ENCODE data around the gene DCAF8.

DCAF8 gene

DNA sequence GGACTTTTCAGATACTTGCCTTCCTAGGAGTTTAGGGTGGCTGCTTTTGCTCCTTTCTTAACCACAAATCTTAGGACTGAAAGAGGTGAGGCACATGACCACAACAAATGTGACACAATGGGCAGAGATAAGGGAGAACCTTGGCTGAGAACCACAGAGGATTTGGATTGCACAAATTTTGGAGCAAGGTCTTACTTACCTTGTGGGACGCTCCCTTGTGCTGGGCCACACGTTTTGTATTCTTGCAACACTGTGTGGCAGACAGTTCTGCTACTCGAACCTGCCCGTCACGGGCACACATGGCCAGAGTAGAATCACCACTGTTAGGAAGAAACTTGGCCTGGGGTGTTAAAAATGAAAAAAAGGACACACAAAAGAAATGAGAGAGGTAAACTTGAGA, 23.9 kb downstream of the DCAF8 start:
- TF ChIP-seq, protein P1, sequence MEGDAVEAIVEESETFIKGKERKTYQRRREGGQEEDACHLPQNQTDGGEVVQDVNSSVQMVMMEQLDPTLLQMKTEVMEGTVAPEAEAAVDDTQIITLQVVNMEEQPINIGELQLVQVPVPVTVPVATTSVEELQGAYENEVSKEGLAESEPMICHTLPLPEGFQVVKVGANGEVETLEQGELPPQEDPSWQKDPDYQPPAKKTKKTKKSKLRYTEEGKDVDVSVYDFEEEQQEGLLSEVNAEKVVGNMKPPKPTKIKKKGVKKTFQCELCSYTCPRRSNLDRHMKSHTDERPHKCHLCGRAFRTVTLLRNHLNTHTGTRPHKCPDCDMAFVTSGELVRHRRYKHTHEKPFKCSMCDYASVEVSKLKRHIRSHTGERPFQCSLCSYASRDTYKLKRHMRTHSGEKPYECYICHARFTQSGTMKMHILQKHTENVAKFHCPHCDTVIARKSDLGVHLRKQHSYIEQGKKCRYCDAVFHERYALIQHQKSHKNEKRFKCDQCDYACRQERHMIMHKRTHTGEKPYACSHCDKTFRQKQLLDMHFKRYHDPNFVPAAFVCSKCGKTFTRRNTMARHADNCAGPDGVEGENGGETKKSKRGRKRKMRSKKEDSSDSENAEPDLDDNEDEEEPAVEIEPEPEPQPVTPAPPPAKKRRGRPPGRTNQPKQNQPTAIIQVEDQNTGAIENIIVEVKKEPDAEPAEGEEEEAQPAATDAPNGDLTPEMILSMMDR (conservative IDR thresholded peaks at IDR 0.05; ENCODE audit: low read length): no peak
- H3K4me3 ChIP-seq (ENCODE audit: low read length): no peak overlapping the region
- no peak for DNase-seq (ENCODE audit: low read depth)

DNA sequence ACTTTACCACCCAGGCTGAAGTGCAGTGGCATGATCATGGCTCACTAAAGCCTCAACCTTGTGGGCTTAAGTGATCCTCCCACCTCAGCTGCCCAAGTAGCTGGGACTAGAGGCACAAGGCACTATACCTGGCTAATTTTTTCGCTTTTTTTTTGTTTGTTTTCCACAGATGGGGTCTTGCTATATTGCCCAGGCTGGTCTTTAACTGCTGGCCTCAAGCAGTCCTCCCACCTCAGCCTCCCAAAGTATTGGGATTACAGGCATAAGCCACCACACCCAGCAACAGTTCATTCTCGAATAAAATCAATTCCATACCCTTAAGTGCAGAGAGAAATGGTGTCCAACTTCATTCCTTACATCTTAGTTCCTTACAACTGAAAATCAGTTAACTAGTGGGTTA, 24.8 kb downstream of the DCAF8 start:
- H3K4me3 ChIP-seq (ENCODE audit: low read length): no peak overlapping the region
- TF ChIP-seq, protein P1 (conservative IDR thresholded peaks at IDR 0.05; ENCODE audit: low read length): no peak
- no peak for DNase-seq (ENCODE audit: low read depth)

- no peak for DNase-seq (ENCODE audit: low read depth)
- no peak overlapping the region for H3K4me3 ChIP-seq (ENCODE audit: low read length)
- TF ChIP-seq, protein P1 (conservative IDR thresholded peaks at IDR 0.05; ENCODE audit: low read length): no peak
Observed at GRCh38 chr1:160236806-160237205, 25.5 kb downstream of the DCAF8 start.

DNA sequence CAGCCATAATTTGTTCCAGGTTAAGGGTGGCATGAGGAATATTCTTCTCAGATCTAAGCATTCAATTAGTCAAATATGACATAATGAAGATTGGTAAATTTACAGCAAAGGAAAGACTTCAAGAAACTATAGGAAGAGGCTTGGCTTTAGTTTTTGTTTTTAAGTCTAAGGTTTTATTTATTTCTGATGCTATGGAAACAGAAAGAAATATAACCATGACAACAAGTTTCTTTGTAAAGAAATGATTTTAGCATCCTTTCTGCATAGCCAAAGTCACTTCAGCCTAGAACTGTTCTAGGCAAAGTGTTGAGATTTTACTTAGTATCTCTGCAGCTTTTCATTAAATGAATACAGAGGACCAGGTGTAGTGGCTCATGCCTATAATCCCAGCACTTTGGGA, 29.4 kb downstream of the DCAF8 start:
- TF ChIP-seq, protein P1 (conservative IDR thresholded peaks at IDR 0.05; ENCODE audit: low read length): no peak
- H3K4me3 ChIP-seq (ENCODE audit: low read length): no peak overlapping the region
- DNase-seq (ENCODE audit: low read depth): no peak

GRCh38 chr1:160228431-160228830, 33.9 kb downstream of the DCAF8 start:
- no peak for DNase-seq (ENCODE audit: low read depth)
- TF ChIP-seq, protein P1 (conservative IDR thresholded peaks at IDR 0.05; ENCODE audit: low read length): no peak
- H3K4me3 ChIP-seq (ENCODE audit: low read length): no peak overlapping the region

- H3K4me3 ChIP-seq (ENCODE audit: low read length): no peak overlapping the region
- TF ChIP-seq, protein P1 (conservative IDR thresholded peaks at IDR 0.05; ENCODE audit: low read length): no peak
- no peak for DNase-seq (ENCODE audit: low read depth)
Observed at GRCh38 chr1:160227561-160227960, 34.8 kb downstream of the DCAF8 start.

- TF ChIP-seq, protein P1 (conservative IDR thresholded peaks at IDR 0.05; ENCODE audit: low read length): no peak
- no peak for DNase-seq (ENCODE audit: low read depth)
- no peak overlapping the region for H3K4me3 ChIP-seq (ENCODE audit: low read length)
Observed at GRCh38 chr1:160227034-160227433, 35.3 kb downstream of the DCAF8 start.

Data from AG10803 (cell line).